Measurements from ENCODE around the gene LDAH. TPM values are rescaled to one million over a fixed set of nuclear protein-coding genes. Genes with fewer than 3 reads are reported as not detected.

LDAH gene
- total RNA-seq, 4 donors from 2014 or later: 11.9 to 18.3 (median 14.0) TPM

DNA sequence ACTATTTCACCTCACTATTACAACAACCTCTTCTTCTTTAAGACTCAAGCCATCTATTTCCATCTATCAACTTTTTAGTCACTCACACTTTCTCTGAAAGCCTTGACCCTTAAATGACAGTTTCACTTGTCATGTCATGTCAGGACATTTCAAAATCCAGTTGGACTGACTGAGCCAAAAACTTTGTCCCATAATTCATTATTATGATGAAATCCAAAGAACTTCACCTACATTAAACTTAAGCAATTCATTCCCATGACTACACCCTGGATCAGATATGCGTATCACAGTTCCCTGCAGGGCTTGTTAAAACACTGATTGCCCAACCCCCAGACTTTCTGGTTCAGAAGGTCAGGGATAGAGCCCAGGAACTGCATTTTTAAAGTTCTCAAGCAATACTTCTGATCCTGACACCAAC lies 26.5 kb downstream of the LDAH start:
- no peak for TF ChIP-seq CTCF (IDR thresholded peaks at IDR 0.05; ENCODE audit: low read depth)

DNA sequence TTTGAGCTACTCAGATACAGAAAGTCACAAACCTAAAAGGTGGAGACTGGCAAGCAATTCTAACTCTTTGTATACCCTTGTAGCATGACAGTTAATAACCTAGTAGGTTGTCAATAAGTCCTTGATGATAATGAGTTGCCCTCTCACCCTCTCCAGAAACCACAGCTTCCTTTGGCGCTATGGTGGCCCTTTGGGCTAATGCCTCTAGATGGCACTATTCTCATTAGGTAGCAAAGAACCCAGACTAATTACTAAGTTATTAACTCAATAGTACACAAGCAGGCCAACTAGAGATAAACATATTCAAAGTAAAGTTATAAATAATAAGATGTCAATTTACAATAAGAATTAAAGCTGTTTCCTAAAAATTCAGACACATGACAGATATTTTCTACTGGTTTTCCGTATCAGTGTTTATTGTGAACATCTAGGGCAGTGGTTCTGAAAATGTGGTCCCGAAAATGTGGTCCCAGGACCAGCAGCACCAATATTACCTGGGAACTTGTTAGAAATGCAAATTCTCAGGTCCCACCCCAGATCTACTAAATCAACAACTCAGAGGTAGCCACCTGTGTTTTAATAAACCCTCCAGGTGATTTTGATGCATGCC lies 41.1 kb downstream of the LDAH start:
- no peak for TF ChIP-seq CTCF (IDR thresholded peaks at IDR 0.05; ENCODE audit: low read depth)

DNA sequence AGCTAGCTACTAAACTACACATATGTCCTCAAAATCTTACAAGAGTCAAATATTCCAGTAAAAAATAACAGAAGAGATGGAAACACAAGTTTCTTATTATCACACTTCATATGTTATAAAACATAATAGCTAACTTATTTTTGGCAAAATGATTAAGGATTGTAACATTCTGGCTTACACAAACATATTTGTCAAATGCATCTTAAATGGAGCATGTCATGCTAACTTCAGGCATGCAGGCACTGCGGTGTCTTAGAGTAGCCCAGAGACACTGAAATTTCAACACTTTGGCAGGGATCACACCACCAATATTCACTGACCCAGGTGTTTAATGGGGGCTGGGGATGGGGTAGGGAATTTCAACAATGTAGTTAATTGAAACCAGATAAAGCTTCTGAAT lies 51.6 kb downstream of the LDAH start:
- TF ChIP-seq CTCF (IDR thresholded peaks at IDR 0.05; ENCODE audit: low read depth): no peak

- TF ChIP-seq CTCF (IDR thresholded peaks at IDR 0.05; ENCODE audit: low read depth): no peak
These were observed 55.9 kb downstream of the LDAH start for GRCh38 chr2:20766798-20767644.

GRCh38 chr2:20766213-20766612 lies 56.7 kb downstream of the LDAH start:
- TF ChIP-seq CTCF (IDR thresholded peaks at IDR 0.05; ENCODE audit: low read depth): no peak

DNA sequence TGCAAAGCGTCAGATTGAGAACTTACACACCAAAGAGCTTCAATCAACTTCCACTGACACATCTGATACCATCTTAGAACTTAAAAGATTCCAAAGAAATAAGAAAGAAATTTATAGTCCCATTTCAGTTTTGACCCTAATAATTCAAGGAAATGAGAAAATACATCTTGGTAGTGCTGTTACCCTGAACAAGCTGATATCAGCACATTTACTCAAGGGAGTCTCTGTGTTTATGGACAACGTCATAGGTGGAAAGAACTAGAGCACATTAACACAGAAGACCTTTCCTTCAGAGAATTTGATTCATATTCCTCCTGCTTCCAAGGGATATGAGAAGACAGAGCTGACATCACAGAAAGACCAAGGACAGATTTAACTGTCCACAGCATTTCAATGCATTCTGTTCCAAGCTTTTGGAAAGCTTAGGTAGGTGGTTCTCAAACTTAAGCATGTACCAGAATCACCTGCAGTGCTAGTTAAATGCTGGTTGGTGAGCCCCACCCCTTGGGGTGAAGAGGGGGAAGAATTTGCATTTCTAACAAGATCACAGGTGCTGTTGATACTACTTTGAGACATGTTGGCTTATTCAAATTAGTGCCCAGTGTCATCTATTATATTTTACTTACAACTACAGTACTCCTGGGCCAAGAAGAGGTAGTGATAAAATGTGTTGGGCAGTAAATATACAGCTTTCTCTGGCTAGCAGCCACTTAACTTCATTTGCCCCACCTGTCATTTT lies 59.8 kb downstream of the LDAH start:
- TF ChIP-seq CTCF (IDR thresholded peaks at IDR 0.05; ENCODE audit: low read depth): no peak

- no peak for TF ChIP-seq CTCF (IDR thresholded peaks at IDR 0.05; ENCODE audit: low read depth)
These were observed 63.4 kb downstream of the LDAH start for GRCh38 chr2:20759487-20759886.

Data from subcutaneous adipose tissue (tissue), 4 donors.